HCT116 (cell line): Measurements from ENCODE around the gene TM4SF4. TPM values are rescaled to one million over a fixed set of nuclear protein-coding genes. Genes with fewer than 3 reads are reported as not detected.

Source experiments
- ATAC-seq: fragments of 200-7000 bp; cut with Tn5 transposase; 2 replicates; pipeline ENCODE4 v1.9.1; 2020; ENCODE audit warnings: mild to moderate bottlenecking, moderate library complexity
- BruUV-seq: library from RNA; stranded (reverse); fragments of 400-500 nt; replicated peaks from 2 replicates; lab custom pipeline; 2021; lab: Mats Ljungman, UMichigan
- CTCF ChIA-PET: fragments of 300-600 bp; sonication (Branson Sonifier 250); formaldehyde crosslinking; loops from one replicate; lab custom pipeline; 2021; ENCODE audit warnings: antibody characterized with exemption; lab: Charles Lee
- POLR2A ChIA-PET: fragments of 300-600, 350-600 bp; sonication (Branson Sonifier 250); formaldehyde crosslinking; loops from one replicate; lab custom pipeline; 2021; ENCODE audit warnings: antibody characterized with exemption; lab: Charles Lee
- RAD21 ChIA-PET, 2 experiments: fragments of 300-600 bp; sonication (Branson Sonifier 250); formaldehyde crosslinking; loops; one replicate each; lab custom pipeline; 2023; ENCODE audit warnings: low total read pairs in 2 of 2; ENCODE audit not compliant: uncharacterized antibody in 2 of 2, unreplicated experiment in 2 of 2, low non-redundant PET in 1 of 2; lab: Charles Lee
- DNase-seq: peaks from one replicate; pipeline ENCODE4 v3.0.0-alpha.2; 2010; ENCODE audit warnings: low read depth, low spot score
- H2AFZ ChIP-seq: fragments of 200-600 bp; shearing (Covaris generic), sonication (generic); 2 replicates; pipeline ENCODE4 v1.6.1; 2017; ENCODE audit warnings: low read depth, mixed run types, mixed read lengths, antibody characterized with exemption, low read length; ENCODE audit not compliant: poor library complexity, severe bottlenecking
- H3K27ac ChIP-seq: 2 replicates; pipeline ENCODE4 v1.5.1; 2012; ENCODE audit warnings: low read depth, low read length
- H3K27me3 ChIP-seq: fragments of 200-600 bp; sonication (generic); 2 replicates; pipeline ENCODE4 v1.6.1; 2016; ENCODE audit warnings: mixed run types, low read length, mixed read lengths; ENCODE audit not compliant: insufficient read depth
- H3K36me3 ChIP-seq, 2 experiments: fragments of 200-500 bp in 1 of 2; fragments of 200-600 bp in 1 of 2; sonication (Bioruptor generic) in 1 of 2; sonication (generic) in 1 of 2; 2 replicates each; pipeline versions ENCODE4 v1.5.1 to v1.6.1; 2014 to 2016; ENCODE audit warnings: low read length in 2 of 2, inconsistent platforms in 1 of 2, mixed read lengths in 1 of 2, mixed run types in 1 of 2; ENCODE audit not compliant: insufficient read depth in 2 of 2, control insufficient read depth in 1 of 2
- H3K4me1 ChIP-seq, 2 experiments: fragments of 200-600 bp in 1 of 2; sonication (generic) in 1 of 2; 2 replicates each; pipeline versions ENCODE4 v1.5.1 to v1.6.1; 2012 to 2017; ENCODE audit warnings: low read length in 2 of 2, inconsistent platforms in 1 of 2, mild to moderate bottlenecking in 1 of 2, mixed read lengths in 1 of 2, mixed run types in 1 of 2, moderate library complexity in 1 of 2; ENCODE audit not compliant: insufficient read depth in 2 of 2, control insufficient read depth in 1 of 2
- H3K4me2 ChIP-seq: fragments of 200-600 bp; sonication (generic); 2 replicates; pipeline ENCODE4 v1.6.1; 2017; ENCODE audit warnings: mixed run types, low read length, mixed read lengths
- H3K4me3 ChIP-seq, 2 experiments: fragments of 200-600 bp in 1 of 2; sonication (generic) in 1 of 2; replicated peaks in 1 of 2; 2 replicates each; pipeline ENCODE4 v1.5.1; 2011 to 2016; ENCODE audit warnings: low read length in 2 of 2, control low read depth in 1 of 2, low read depth in 1 of 2, mild to moderate bottlenecking in 1 of 2, mixed read lengths in 1 of 2, mixed run types in 1 of 2
- H3K79me2 ChIP-seq: fragments of 200-600 bp; sonication (generic); 2 replicates; pipeline ENCODE4 v1.6.1; 2017; ENCODE audit warnings: mild to moderate bottlenecking, mixed run types, low read length, moderate library complexity, mixed read lengths; ENCODE audit not compliant: insufficient read depth
- H3K9ac ChIP-seq: fragments of 200-600 bp; sonication (generic); 2 replicates; pipeline ENCODE4 v1.6.1; 2016; ENCODE audit warnings: low read length, mixed read lengths
- H3K9me2 ChIP-seq: fragments of 200-600 bp; sonication (generic), shearing (Covaris generic); 2 replicates; pipeline ENCODE4 v1.6.1; 2017; ENCODE audit warnings: mixed run types, mild to moderate bottlenecking, moderate library complexity; ENCODE audit not compliant: insufficient read depth
- H3K9me3 ChIP-seq, 2 experiments: fragments of 200-500 bp in 1 of 2; fragments of 200-600 bp in 1 of 2; sonication (Bioruptor generic) in 1 of 2; sonication (generic) in 1 of 2; 2 replicates each; pipeline ENCODE4 v1.6.1; 2014 to 2017; ENCODE audit warnings: low read length in 2 of 2, mixed read lengths in 2 of 2, inconsistent platforms in 1 of 2, low read depth in 1 of 2, mild to moderate bottlenecking in 1 of 2, mixed run types in 1 of 2, moderate library complexity in 1 of 2; ENCODE audit not compliant: control insufficient read depth in 1 of 2, insufficient read depth in 1 of 2
- H4K20me1 ChIP-seq: fragments of 200-600 bp; sonication (generic), shearing (Covaris generic); 2 replicates; pipeline ENCODE4 v1.6.1; 2017; ENCODE audit warnings: mixed run types, mild to moderate bottlenecking, moderate library complexity; ENCODE audit not compliant: insufficient read depth
- CEBPB ChIP-seq: IDR thresholded peaks from 2 replicates; pipeline ENCODE4 v1.6.1; 2012; ENCODE audit warnings: low read depth
- EZH2 ChIP-seq: fragments of 200-600 bp; sonication (generic); IDR thresholded peaks from 2 replicates; pipeline ENCODE4 v1.6.1; 2017; ENCODE audit warnings: antibody characterized with exemption, mixed run types
- EZH2phosphoT487 ChIP-seq: fragments of 200-600 bp; IDR thresholded peaks from 2 replicates; pipeline ENCODE4 v1.6.1; 2018; ENCODE audit warnings: antibody characterized with exemption, borderline replicate concordance
- SIN3A ChIP-seq: IDR thresholded peaks from 2 replicates; pipeline ENCODE4 v1.6.1; 2012; ENCODE audit warnings: low read depth
- SP1 ChIP-seq: IDR thresholded peaks from 2 replicates; pipeline ENCODE4 v1.6.1; 2012; ENCODE audit warnings: low read depth
- TCF7L2 ChIP-seq: IDR thresholded peaks from 2 replicates; pipeline ENCODE4 v1.7.0; 2011; ENCODE audit warnings: borderline replicate concordance, inconsistent platforms; ENCODE audit not compliant: insufficient read depth, insufficient read length; ENCODE audit errors: extremely low read depth
- ZBTB33 ChIP-seq: IDR thresholded peaks from 2 replicates; pipeline ENCODE4 v1.6.1; 2011; ENCODE audit warnings: mild to moderate bottlenecking, low read length, moderate library complexity; ENCODE audit not compliant: insufficient replicate concordance; ENCODE audit errors: extremely low read depth
- ZFX ChIP-seq: fragments of 450-650 bp; IDR thresholded peaks from 2 replicates; pipeline ENCODE4 v1.6.1; 2017
- ZNF274 ChIP-seq: fragments of 200-500 bp; sonication (Bioruptor generic); IDR thresholded peaks from 2 replicates; pipeline ENCODE4 v1.6.1; 2014; ENCODE audit warnings: mild to moderate bottlenecking, low read depth, low read length, inconsistent platforms
- intact Hi-C: fragments of 100-400 bp; cut with micrococcal nuclease; formaldehyde crosslinking; loops from 2 replicates; pipeline ENCODE4 v1.10.0; 2022
- total RNA-seq: library from RNA; stranded (reverse); gene quantifications from one replicate; pipeline ENCODE4 v1.2.1, GENCODE V29; 2021; ENCODE audit not compliant: unreplicated experiment
- TF ChIP-seq, protein P1 (sequence below): IDR thresholded peaks from 2 replicates; pipeline ENCODE4 v1.6.1; 2012; ENCODE audit warnings: low read depth

Gene TM4SF4
- total RNA-seq, 1 experiment from 2014 or later, result 0.91 TPM

- BruUV-seq, result no TSS peak
- no peaks in the 10 kb centered on the region for H3K27me3 ChIP-seq
- H2AFZ ChIP-seq, result no peak overlapping the region
- DNase-seq (no peak), ATAC-seq (no peak)
- H4K20me1 ChIP-seq, result no peaks in the 10 kb centered on the region
- ChIA-PET CTCF (interaction anchor here (1.0 to 1.2 kb wide), 2 partner anchors 22 to 33 kb away, joined by 3 to 6 read pairs; no protein-coding TSS in a partner anchor), RAD21 (no interaction called here), POLR2A (no interaction called here)
- H3K4me3 ChIP-seq, result no peak overlapping the region
- no peak overlapping the region for H3K9ac ChIP-seq
- H3K9me2 ChIP-seq, result no peaks in the 10 kb centered on the region
- no peak overlapping the region for H3K4me2 ChIP-seq
- TF ChIP-seq ZBTB33 (no peak), EZH2 (no peak), TCF7L2 (no peak), ZNF274 (no peak), EZH2phosphoT487 (no peak), SP1 (no peak), SIN3A (no peak), CEBPB (no peak), ZFX (no peak)
- TF ChIP-seq, protein P1, sequence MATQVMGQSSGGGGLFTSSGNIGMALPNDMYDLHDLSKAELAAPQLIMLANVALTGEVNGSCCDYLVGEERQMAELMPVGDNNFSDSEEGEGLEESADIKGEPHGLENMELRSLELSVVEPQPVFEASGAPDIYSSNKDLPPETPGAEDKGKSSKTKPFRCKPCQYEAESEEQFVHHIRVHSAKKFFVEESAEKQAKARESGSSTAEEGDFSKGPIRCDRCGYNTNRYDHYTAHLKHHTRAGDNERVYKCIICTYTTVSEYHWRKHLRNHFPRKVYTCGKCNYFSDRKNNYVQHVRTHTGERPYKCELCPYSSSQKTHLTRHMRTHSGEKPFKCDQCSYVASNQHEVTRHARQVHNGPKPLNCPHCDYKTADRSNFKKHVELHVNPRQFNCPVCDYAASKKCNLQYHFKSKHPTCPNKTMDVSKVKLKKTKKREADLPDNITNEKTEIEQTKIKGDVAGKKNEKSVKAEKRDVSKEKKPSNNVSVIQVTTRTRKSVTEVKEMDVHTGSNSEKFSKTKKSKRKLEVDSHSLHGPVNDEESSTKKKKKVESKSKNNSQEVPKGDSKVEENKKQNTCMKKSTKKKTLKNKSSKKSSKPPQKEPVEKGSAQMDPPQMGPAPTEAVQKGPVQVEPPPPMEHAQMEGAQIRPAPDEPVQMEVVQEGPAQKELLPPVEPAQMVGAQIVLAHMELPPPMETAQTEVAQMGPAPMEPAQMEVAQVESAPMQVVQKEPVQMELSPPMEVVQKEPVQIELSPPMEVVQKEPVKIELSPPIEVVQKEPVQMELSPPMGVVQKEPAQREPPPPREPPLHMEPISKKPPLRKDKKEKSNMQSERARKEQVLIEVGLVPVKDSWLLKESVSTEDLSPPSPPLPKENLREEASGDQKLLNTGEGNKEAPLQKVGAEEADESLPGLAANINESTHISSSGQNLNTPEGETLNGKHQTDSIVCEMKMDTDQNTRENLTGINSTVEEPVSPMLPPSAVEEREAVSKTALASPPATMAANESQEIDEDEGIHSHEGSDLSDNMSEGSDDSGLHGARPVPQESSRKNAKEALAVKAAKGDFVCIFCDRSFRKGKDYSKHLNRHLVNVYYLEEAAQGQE, result no peak
- intact Hi-C loops, result no loop called here
- no peak overlapping the region for H3K27ac ChIP-seq
- no peaks in the 10 kb centered on the region for H3K9me3 ChIP-seq
- H3K79me2 ChIP-seq, result peaks cover 7% of the 10 kb centered on the region; the same call in 1 of the 2 replicates
- no peaks in the 10 kb centered on the region for H3K36me3 ChIP-seq
- peaks cover 0 to 8% of the 10 kb centered on the region in 2 experiments; a peak in 1 of 4 replicates for H3K4me1 ChIP-seq
Measured at GRCh38 chr3:149535333-149535685, 60.8 kb downstream of the TM4SF4 start.
